PC-3 (cell line): ENCODE data around the gene ATXN3. TPM values are rescaled to one million over a fixed set of nuclear protein-coding genes. Genes with fewer than 3 reads are reported as not detected.
A peak's percentile ranks its signal among the peaks of the same experiment; 100 is the strongest.

Experiments used
- ATAC-seq: fragments of 200-7000 bp; cut with Tn5 transposase; 2 replicates; pipeline ENCODE4 v1.9.1; 2020; ENCODE audit warnings: mild to moderate bottlenecking, moderate library complexity
- BruUV-seq: library from RNA; stranded (reverse); fragments of 400-500 nt; replicated peaks from 2 replicates; lab custom pipeline; 2021; lab: Mats Ljungman, UMichigan
- CTCF ChIA-PET: fragments of 300-600 bp; sonication (Branson Sonifier 250); formaldehyde crosslinking; loops from one replicate; lab custom pipeline; 2022; ENCODE audit warnings: antibody characterized with exemption; lab: Charles Lee
- POLR2A ChIA-PET: fragments of 300-600 bp; sonication (Branson Sonifier 250); formaldehyde crosslinking; loops from one replicate; lab custom pipeline; 2022; ENCODE audit warnings: antibody characterized with exemption; ENCODE audit not compliant: unreplicated experiment; lab: Charles Lee
- DNase-seq: peaks from one replicate; pipeline ENCODE4 v3.0.0-alpha.2; 2015
- H2AFZ ChIP-seq: fragments of 300-600 bp; sonication (generic); 2 replicates; pipeline ENCODE4 v1.6.0; 2016; ENCODE audit warnings: antibody characterized with exemption, low read length
- H3F3A ChIP-seq: fragments of 300-600 bp; sonication (generic); one replicate; pipeline ENCODE4 v1.6.0; 2017; ENCODE audit warnings: antibody characterized with exemption, low read length, control low read depth, mild to moderate bottlenecking; ENCODE audit not compliant: unreplicated experiment
- H3K27ac ChIP-seq: fragments of 300-600 bp; sonication (generic); 2 replicates; pipeline ENCODE4 v1.5.1; 2016; ENCODE audit warnings: mild to moderate bottlenecking, low read length
- H3K27me3 ChIP-seq: fragments of 300-600 bp; sonication (generic); 2 replicates; pipeline ENCODE4 v1.6.1; 2016; ENCODE audit warnings: low read length, mixed read lengths
- H3K36me3 ChIP-seq: fragments of 300-600 bp; sonication (generic); 2 replicates; pipeline ENCODE4 v1.6.1; 2016; ENCODE audit warnings: low read depth, mixed run types, low read length, mixed read lengths
- H3K4me1 ChIP-seq: fragments of 300-600 bp; sonication (generic); 2 replicates; pipeline ENCODE4 v1.5.1; 2016; ENCODE audit warnings: low read length; ENCODE audit not compliant: insufficient read depth
- H3K4me2 ChIP-seq: fragments of 300-600 bp; sonication (generic); 2 replicates; pipeline ENCODE4 v1.6.0; 2016; ENCODE audit warnings: low read length
- H3K4me3 ChIP-seq: fragments of 300-600 bp; sonication (generic); 2 replicates; pipeline ENCODE4 v1.5.1; 2016; ENCODE audit warnings: mild to moderate bottlenecking, low read length, mixed read lengths
- H3K79me2 ChIP-seq: fragments of 300-600 bp; sonication (generic); 2 replicates; pipeline ENCODE4 v1.6.1; 2017; ENCODE audit warnings: low read length, mixed read lengths
- H3K9ac ChIP-seq: fragments of 300-600 bp; sonication (generic); 2 replicates; pipeline ENCODE4 v1.6.0; 2016; ENCODE audit warnings: mild to moderate bottlenecking, low read length
- H3K9me2 ChIP-seq: fragments of 300-600 bp; sonication (generic); replicated peaks from 2 replicates; pipeline ENCODE4 v1.6.1; 2016; ENCODE audit warnings: mixed run types, low read length, mixed read lengths
- H3K9me3 ChIP-seq: fragments of 300-600 bp; sonication (generic); 2 replicates; pipeline ENCODE4 v1.6.1; 2016; ENCODE audit warnings: low read length, mixed read lengths
- H4K20me1 ChIP-seq: fragments of 300-600 bp; sonication (generic); 2 replicates; pipeline ENCODE4 v1.6.1; 2016; ENCODE audit warnings: low read length, mixed read lengths
- CTCF ChIP-seq: fragments of 300-600 bp; sonication (generic); conservative IDR thresholded peaks from 2 replicates; pipeline ENCODE4 v1.5.1; 2017; ENCODE audit warnings: antibody characterized with exemption, low read depth, mild to moderate bottlenecking, low read length
- EZH2 ChIP-seq: fragments of 300-600 bp; sonication (generic); IDR thresholded peaks from one replicate; pipeline ENCODE4 v1.6.1; 2017; ENCODE audit warnings: antibody characterized with exemption, mild to moderate bottlenecking, low read length; ENCODE audit not compliant: unreplicated experiment
- EZH2phosphoT487 ChIP-seq: fragments of 300-600 bp; sonication (generic); IDR thresholded peaks from 2 replicates; pipeline ENCODE4 v1.6.1; 2018; ENCODE audit warnings: mild to moderate bottlenecking, antibody characterized with exemption, low read length, borderline replicate concordance
- intact Hi-C: fragments of 100-400 bp; cut with micrococcal nuclease; formaldehyde crosslinking; loops from 2 replicates; pipeline ENCODE4 v1.9.0; 2023
- total RNA-seq: library from RNA; depleted of rRNA; stranded (reverse); fragments of >200 nt; gene quantifications from 2 replicates; pipeline ENCODE4 v1.2.3, GENCODE V29; 2014

ATXN3 gene
- total RNA-seq, 1 experiment from 2014 or later: 49.3 TPM

- Histone ChIP-seq H4K20me1 (no peaks in the 10 kb centered on the region), H3K27me3 (no peaks in the 10 kb centered on the region), H3K9me3 (no peaks in the 10 kb centered on the region), H3K9ac (peak overlapping the region; percentile 99), H2AFZ (peak overlapping the region; percentile 96), H3K36me3 (peaks cover 15% of the 10 kb centered on the region; the same call in 1 of the 2 replicates), H3K4me2 (peak overlapping the region; percentile 90), H3K79me2 (peaks cover 62% of the 10 kb centered on the region), H3K27ac (peak overlapping the region; percentile 78), H3F3A (no peaks in the 10 kb centered on the region), H3K4me3 (peak overlapping the region; percentile 99), H3K4me1 (peaks cover 14% of the 10 kb centered on the region; the same call in 1 of the 2 replicates), H3K9me2 (no peaks in the 10 kb centered on the region)
- ATAC-seq: peak; percentile 51
- TF ChIP-seq EZH2: no peak
- no peak for TF ChIP-seq CTCF
- no peak for TF ChIP-seq EZH2phosphoT487
- CTCF ChIA-PET: interaction anchor here (0.7 to 1.8 kb wide), 2 partner anchors 15 to 565 kb away, joined by 3 to 18 read pairs; partner anchors contain the start of gene ATXN3
- intact Hi-C loops: loop anchor here (1.0 kb wide), 1 partner anchor 15 kb away; the partner anchor contains the start of gene ATXN3
- peak; percentile 12 for DNase-seq
- TSS peak; percentile 84 for BruUV-seq
- POLR2A ChIA-PET: interaction anchor here (0.6 to 1.1 kb wide), 2 partner anchors 15 to 81 kb away, joined by 3 read pairs; partner anchors contain the start of gene ATXN3
Measured at GRCh38 chr14:92121207-92121669, 14.9 kb upstream of the ATXN3 start.

- intact Hi-C loops: no loop called here
- H3K4me3 ChIP-seq: no peak overlapping the region
- H3K27me3 ChIP-seq: no peaks in the 10 kb centered on the region
- peaks cover 6% of the 10 kb centered on the region for H3K4me1 ChIP-seq
- ChIA-PET CTCF (interaction anchor here (0.6 kb wide), 1 partner anchor 8 kb away, joined by 3 read pairs; no protein-coding TSS in a partner anchor), POLR2A (no interaction called here)
- no peaks in the 10 kb centered on the region for H4K20me1 ChIP-seq
- ATAC-seq (no peak), DNase-seq (no peak)
- H3F3A ChIP-seq: no peaks in the 10 kb centered on the region
- TF ChIP-seq EZH2 (no peak), CTCF (no peak), EZH2phosphoT487 (no peak)
- no peak overlapping the region for H3K4me2 ChIP-seq
- H2AFZ ChIP-seq: no peak overlapping the region
- H3K9ac ChIP-seq: no peak overlapping the region
- no peaks in the 10 kb centered on the region for H3K9me2 ChIP-seq
- no TSS peak for BruUV-seq
- H3K36me3 ChIP-seq: no peaks in the 10 kb centered on the region
- no peaks in the 10 kb centered on the region for H3K9me3 ChIP-seq
- peaks cover 14% of the 10 kb centered on the region for H3K79me2 ChIP-seq
- H3K27ac ChIP-seq: no peak overlapping the region
Measured at GRCh38 chr14:92109490-92109889, 3.1 kb upstream of the ATXN3 start.
